IMR-90 (cell line): Measurements from ENCODE around the gene TNFSF9. TPM values are rescaled to one million over a fixed set of nuclear protein-coding genes. Genes with fewer than 3 reads are reported as not detected.

Source experiments
- ATAC-seq: fragments of 200-7000 bp; cut with Tn5 transposase; 2 replicates; pipeline ENCODE4 v1.9.1; 2020; ENCODE audit warnings: low read depth, mild to moderate bottlenecking, moderate library complexity
- BruUV-seq: library from RNA; stranded (reverse); fragments of 400-500 nt; replicated peaks from 2 replicates; lab custom pipeline; 2021; lab: Mats Ljungman, UMichigan
- CTCF ChIA-PET: fragments of 300-600 bp; formaldehyde crosslinking; extraction: SDS; loops from one replicate; lab custom pipeline; 2021; ENCODE audit warnings: antibody characterized with exemption; lab: Yijun Ruan, JAX
- POLR2A ChIA-PET: fragments of 300-600 bp; sonication (Branson Sonifier 250); formaldehyde crosslinking; loops from one replicate; lab custom pipeline; 2022; ENCODE audit warnings: antibody characterized with exemption; ENCODE audit not compliant: unreplicated experiment; lab: Charles Lee
- DNase-seq: peaks from one replicate; pipeline ENCODE4 v3.0.0; 2013
- H2AFZ ChIP-seq: replicated peaks from 2 replicates; pipeline ENCODE3; 2013; ENCODE audit warnings: low read length, mild to moderate bottlenecking; ENCODE audit not compliant: poor library complexity
- H2AK5ac ChIP-seq: 2 replicates; pipeline ENCODE4 v1.6.1; 2013; ENCODE audit warnings: low read depth, low read length, inconsistent platforms
- H2AK9ac ChIP-seq: replicated peaks from 2 replicates; pipeline ENCODE3; 2013; ENCODE audit warnings: mild to moderate bottlenecking, low read depth, low read length, moderate library complexity; ENCODE audit not compliant: poor library complexity
- H2BK120ac ChIP-seq: 2 replicates; pipeline ENCODE4 v1.6.1; 2013; ENCODE audit warnings: low read depth, low read length, inconsistent platforms
- H2BK15ac ChIP-seq: 3 replicates; pipeline ENCODE4 v1.6.1; 2013; ENCODE audit warnings: low read depth, low read length, inconsistent platforms
- H2BK20ac ChIP-seq: 2 replicates; pipeline ENCODE4 v1.6.1; 2013; ENCODE audit warnings: low read depth, mild to moderate bottlenecking, inconsistent platforms, low read length, moderate library complexity
- H2BK5ac ChIP-seq: 2 replicates; pipeline ENCODE4 v1.6.1; 2013; ENCODE audit warnings: mild to moderate bottlenecking, low read depth, low read length, inconsistent platforms; ENCODE audit not compliant: poor library complexity, severe bottlenecking
- H3K14ac ChIP-seq: replicated peaks from 2 replicates; pipeline ENCODE4 v1.6.1; 2013; ENCODE audit warnings: low read depth, low read length, inconsistent platforms
- H3K18ac ChIP-seq: 2 replicates; pipeline ENCODE4 v1.6.1; 2013; ENCODE audit warnings: low read depth, low read length, control low read depth
- H3K23ac ChIP-seq: 2 replicates; pipeline ENCODE4 v1.6.1; 2013; ENCODE audit warnings: low read depth, low read length, inconsistent platforms
- H3K27ac ChIP-seq: 2 replicates; pipeline ENCODE4 v1.5.1; 2013; ENCODE audit warnings: mild to moderate bottlenecking, control low read depth, low read length; ENCODE audit not compliant: insufficient read depth
- H3K27me3 ChIP-seq: 2 replicates; pipeline ENCODE4 v1.6.1; 2013; ENCODE audit warnings: low read length; ENCODE audit not compliant: control insufficient read depth, insufficient read depth
- H3K36me3 ChIP-seq: 2 replicates; pipeline ENCODE4 v1.6.1; 2013; ENCODE audit warnings: low read length, mixed read lengths; ENCODE audit not compliant: control insufficient read depth, insufficient read depth
- H3K4ac ChIP-seq: 2 replicates; pipeline ENCODE4 v1.6.1; 2013; ENCODE audit warnings: low read depth, low read length, inconsistent platforms
- H3K4me1 ChIP-seq: 2 replicates; pipeline ENCODE4 v1.6.1; 2013; ENCODE audit warnings: low read length, mixed read lengths; ENCODE audit not compliant: control insufficient read depth, insufficient read depth
- H3K4me2 ChIP-seq: 2 replicates; pipeline ENCODE4 v1.6.1; 2013; ENCODE audit warnings: low read depth, mild to moderate bottlenecking, control low read depth, low read length, moderate library complexity
- H3K4me3 ChIP-seq: 2 replicates; pipeline ENCODE4 v1.5.1; 2013; ENCODE audit warnings: low read depth, mild to moderate bottlenecking, control low read depth, low read length, moderate library complexity; ENCODE audit not compliant: insufficient read depth
- H3K56ac ChIP-seq: 2 replicates; pipeline ENCODE4 v1.6.1; 2013; ENCODE audit warnings: low read length, inconsistent platforms; ENCODE audit not compliant: insufficient read depth; ENCODE audit errors: extremely low read depth
- H3K79me1 ChIP-seq, 2 experiments: 2 replicates each; pipeline ENCODE4 v1.6.1; 2013; ENCODE audit warnings: low read length in 2 of 2, inconsistent platforms in 1 of 2, low read depth in 1 of 2
- H3K9ac ChIP-seq: 2 replicates; pipeline ENCODE4 v1.6.1; 2013; ENCODE audit warnings: low read depth, low read length, control low read depth
- H3K9me1 ChIP-seq: 2 replicates; pipeline ENCODE4 v1.6.1; 2013; ENCODE audit warnings: low read length, inconsistent platforms; ENCODE audit not compliant: insufficient read depth
- H3K9me3 ChIP-seq: 2 replicates; pipeline ENCODE4 v1.6.1; 2013; ENCODE audit warnings: low read length; ENCODE audit not compliant: control insufficient read depth, insufficient read depth
- H4K20me1 ChIP-seq: 2 replicates; pipeline ENCODE4 v1.6.1; 2013; ENCODE audit warnings: low read length, inconsistent platforms; ENCODE audit not compliant: insufficient read depth
- H4K5ac ChIP-seq: 2 replicates; pipeline ENCODE4 v1.6.1; 2013; ENCODE audit warnings: mild to moderate bottlenecking, low read depth, low read length, control low read depth
- H4K8ac ChIP-seq, 2 experiments: 2 replicates each; pipeline ENCODE4 v1.6.1; 2013; ENCODE audit warnings: low read depth in 2 of 2, low read length in 2 of 2, control low read depth in 1 of 2, inconsistent platforms in 1 of 2
- H4K91ac ChIP-seq: 2 replicates; pipeline ENCODE4 v1.6.1; 2013; ENCODE audit warnings: low read depth, low read length, inconsistent platforms; ENCODE audit not compliant: insufficient read depth
- BHLHE40 ChIP-seq: fragments of 150-350 bp; IDR thresholded peaks from 2 replicates; pipeline ENCODE4 v1.6.1; 2016; ENCODE audit warnings: mild to moderate bottlenecking, low read depth, low read length
- CHD1 ChIP-seq: IDR thresholded peaks from 2 replicates; pipeline ENCODE4 v1.6.1; 2012; ENCODE audit warnings: low read depth, low read length, improper control_type of control experiment
- MAFK ChIP-seq: IDR thresholded peaks from 2 replicates; pipeline ENCODE4 v1.6.1; 2012; ENCODE audit warnings: low read depth, low read length, improper control_type of control experiment
- MAZ ChIP-seq: IDR thresholded peaks from 2 replicates; pipeline ENCODE4 v1.6.1; 2012; ENCODE audit warnings: low read depth, mild to moderate bottlenecking, low read length, improper control_type of control experiment, moderate library complexity, borderline replicate concordance
- NFE2L2 ChIP-seq: fragments of 150-350 bp; IDR thresholded peaks from 2 replicates; pipeline ENCODE4 v1.6.1; 2016; ENCODE audit warnings: low read depth, mild to moderate bottlenecking, low read length
- POLR2A ChIP-seq: IDR thresholded peaks from 2 replicates; pipeline ENCODE4 v1.6.1; 2012; ENCODE audit warnings: mild to moderate bottlenecking, low read depth, low read length
- RCOR1 ChIP-seq: IDR thresholded peaks from 2 replicates; pipeline ENCODE4 v1.6.1; 2012; ENCODE audit warnings: mild to moderate bottlenecking, low read length, improper control_type of control experiment; ENCODE audit not compliant: insufficient replicate concordance
- RFX5 ChIP-seq: IDR thresholded peaks from 2 replicates; pipeline ENCODE4 v1.8.0; 2012; ENCODE audit warnings: low read depth, mild to moderate bottlenecking, low read length, moderate library complexity
- SMC3 ChIP-seq: fragments of 150-350 bp; IDR thresholded peaks from 2 replicates; pipeline ENCODE4 v1.6.1; 2016; ENCODE audit warnings: low read depth, mild to moderate bottlenecking, antibody characterized with exemption, low read length, moderate library complexity
- WGBS, 2 experiments: methylation state at CpG; one replicate each; pipeline versions ENCODE4 v1.1.5 to v1.1.7; 2013; ENCODE audit warnings: missing lambda C conversion rate in 2 of 2; ENCODE audit not compliant: insufficient read length in 1 of 2; ENCODE audit errors: extremely low coverage in 2 of 2; 5-methylcytosine and 5-hydroxymethylcytosine counted together
- dilution Hi-C: fragments of 300-500 bp; cut with HindIII; formaldehyde crosslinking; loops from one replicate; pipeline ENCODE4 v1.14.3; 2018; ENCODE audit warnings: low sequenced_read_pairs; ENCODE audit not compliant: unreplicated experiment
- in situ Hi-C: fragments of 300-500 bp; cut with MboI; formaldehyde crosslinking; loops from 3 replicates; pipeline ENCODE4 v1.14.3; 2019; ENCODE audit warnings: low sequenced_read_pairs, inconsistent platforms, mixed read lengths
- intact Hi-C: fragments of 100-400 bp; cut with micrococcal nuclease; formaldehyde crosslinking; loops from 2 replicates; pipeline ENCODE4 v1.10.0; 2022
- polyA plus RNA-seq, 3 experiments: library from polyadenylated mRNA; depleted of rRNA; stranded (reverse); fragments of >200 nt; gene quantifications; 2 replicates each; pipeline ENCODE4 v1.2.3, GENCODE V29; 2012; ENCODE audit warnings: low replicate concordance in 1 of 3
- total RNA-seq: library from RNA; depleted of rRNA; stranded (reverse); fragments of >200 nt; gene quantifications from 2 replicates; pipeline ENCODE4 v1.2.3, GENCODE V29; 2012
- TF ChIP-seq, protein P1 (sequence below): conservative IDR thresholded peaks from 2 replicates; pipeline ENCODE4 v1.5.1; 2012; ENCODE audit warnings: mild to moderate bottlenecking, low read depth, low read length, improper control_type of control experiment
- TF ChIP-seq, protein P2 (sequence below): fragments of 150-350 bp; IDR thresholded peaks from 2 replicates; pipeline ENCODE4 v1.6.1; 2017; ENCODE audit warnings: mild to moderate bottlenecking, antibody characterized with exemption, low read length, low read depth

Gene TNFSF9
- total and polyA plus RNA-seq, 2 of the 4 experiments (the other 2 are of a cell fraction), result 0.10 TPM; not detected in 1

GRCh38 chr19:6518145-6518911, 12.5 kb upstream of the TNFSF9 start:
- Histone ChIP-seq H3K9me1 (0 out of 2 replicates have a peak, but pooled peaks cover 2% of the 10 kb centered on the region), H2AFZ (no peak overlapping the region)
- 50% methylated on average over 2 of the region's 14 CpGs; no CpG with 5 or more reads in 1 of the 2 experiments for WGBS, 2 experiments

More at GRCh38 chr19:6518145-6518911, 12.5 kb upstream of the TNFSF9 start:
- no peak overlapping the region for H3K4me3 ChIP-seq
- H3K56ac ChIP-seq, result no peak overlapping the region
- ChIA-PET CTCF (no interaction called here), POLR2A (no interaction called here)
- no peaks in the 10 kb centered on the region for H3K4me1 ChIP-seq
- H2BK120ac ChIP-seq, result no peak overlapping the region
- H3K36me3 ChIP-seq, result no peaks in the 10 kb centered on the region
- no peak overlapping the region for H2BK5ac ChIP-seq
- H3K79me1 ChIP-seq, result no peaks in the 10 kb centered on the region
- in situ Hi-C loops (loop anchor here (5.0 to 10.0 kb wide), 2 partner anchors 216 to 344 kb away; partner anchors contain the start of genes GPR108 and TRIP10), dilution Hi-C loops (no loop called here), intact Hi-C loops (no loop called here)
- H3K14ac ChIP-seq, result no peak overlapping the region
- no peaks in the 10 kb centered on the region for H3K27me3 ChIP-seq
- no peak overlapping the region for H3K4ac ChIP-seq
- no peak overlapping the region for H4K91ac ChIP-seq
- no peaks in the 10 kb centered on the region for H3K9me3 ChIP-seq
- H4K8ac ChIP-seq, result no peak overlapping the region
- no TSS peak for BruUV-seq
- no peaks in the 10 kb centered on the region for H4K20me1 ChIP-seq
- ATAC-seq (no peak), DNase-seq (no peak)
- H3K9ac ChIP-seq, result no peak overlapping the region
- H3K18ac ChIP-seq, result no peak overlapping the region
- H2BK15ac ChIP-seq, result no peak overlapping the region
- H3K27ac ChIP-seq, result no peak overlapping the region
- H2AK9ac ChIP-seq, result no peak overlapping the region
- H3K23ac ChIP-seq, result no peak overlapping the region
- no peak overlapping the region for H2AK5ac ChIP-seq
- H4K5ac ChIP-seq, result no peak overlapping the region
- H3K4me2 ChIP-seq, result no peak overlapping the region
- no peak overlapping the region for H2BK20ac ChIP-seq
- TF ChIP-seq SMC3 (no peak), MAZ (no peak), MAFK (no peak), POLR2A (no peak), RCOR1 (no peak), BHLHE40 (no peak), NFE2L2 (no peak), RFX5 (no peak), CHD1 (no peak)
- TF ChIP-seq, protein P1, sequence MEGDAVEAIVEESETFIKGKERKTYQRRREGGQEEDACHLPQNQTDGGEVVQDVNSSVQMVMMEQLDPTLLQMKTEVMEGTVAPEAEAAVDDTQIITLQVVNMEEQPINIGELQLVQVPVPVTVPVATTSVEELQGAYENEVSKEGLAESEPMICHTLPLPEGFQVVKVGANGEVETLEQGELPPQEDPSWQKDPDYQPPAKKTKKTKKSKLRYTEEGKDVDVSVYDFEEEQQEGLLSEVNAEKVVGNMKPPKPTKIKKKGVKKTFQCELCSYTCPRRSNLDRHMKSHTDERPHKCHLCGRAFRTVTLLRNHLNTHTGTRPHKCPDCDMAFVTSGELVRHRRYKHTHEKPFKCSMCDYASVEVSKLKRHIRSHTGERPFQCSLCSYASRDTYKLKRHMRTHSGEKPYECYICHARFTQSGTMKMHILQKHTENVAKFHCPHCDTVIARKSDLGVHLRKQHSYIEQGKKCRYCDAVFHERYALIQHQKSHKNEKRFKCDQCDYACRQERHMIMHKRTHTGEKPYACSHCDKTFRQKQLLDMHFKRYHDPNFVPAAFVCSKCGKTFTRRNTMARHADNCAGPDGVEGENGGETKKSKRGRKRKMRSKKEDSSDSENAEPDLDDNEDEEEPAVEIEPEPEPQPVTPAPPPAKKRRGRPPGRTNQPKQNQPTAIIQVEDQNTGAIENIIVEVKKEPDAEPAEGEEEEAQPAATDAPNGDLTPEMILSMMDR, result no peak
- TF ChIP-seq, protein P2, sequence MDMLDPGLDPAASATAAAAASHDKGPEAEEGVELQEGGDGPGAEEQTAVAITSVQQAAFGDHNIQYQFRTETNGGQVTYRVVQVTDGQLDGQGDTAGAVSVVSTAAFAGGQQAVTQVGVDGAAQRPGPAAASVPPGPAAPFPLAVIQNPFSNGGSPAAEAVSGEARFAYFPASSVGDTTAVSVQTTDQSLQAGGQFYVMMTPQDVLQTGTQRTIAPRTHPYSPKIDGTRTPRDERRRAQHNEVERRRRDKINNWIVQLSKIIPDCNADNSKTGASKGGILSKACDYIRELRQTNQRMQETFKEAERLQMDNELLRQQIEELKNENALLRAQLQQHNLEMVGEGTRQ, result no peak
